Stimulated activated naive CD4-positive, alpha-beta T cell treated with Interleukin-2 at 50 U/mL for 16 hours (primary cell): ENCODE measurements around the gene BAG2.

ENCODE experiments used
- DNase-seq: peaks from one replicate; lab custom pipeline; 2025; lab: John Stamatoyannopoulos, UW

The BAG2 gene

GRCh38 chr6:57221936-57222742 lies 50.0 kb downstream of the BAG2 start, which contains the start of gene RAB23:
TSS of gene RAB23 (minus strand) at chr6:57222307. CDS start at chr6:57210380, 11,927 bp downstream.
- DNase-seq, result peak; percentile 70

GRCh38 chr6:57222743-57223077 lies 50.6 kb downstream of the BAG2 start:
- DNase-seq, result no peak

- DNase-seq, result no peak
Observed at GRCh38 chr6:57224769-57225515, 52.8 kb downstream of the BAG2 start.

- no peak for DNase-seq
Observed at GRCh38 chr6:57226221-57226620, 54.1 kb downstream of the BAG2 start.
